Measurements from ENCODE around the gene SGF29.
"Not testable (repeated sequence)": the region's sequence is repeated elsewhere in the genome, so short reads cannot be mapped to it uniquely, and the experiment has no call there.

SGF29 gene

DNA sequence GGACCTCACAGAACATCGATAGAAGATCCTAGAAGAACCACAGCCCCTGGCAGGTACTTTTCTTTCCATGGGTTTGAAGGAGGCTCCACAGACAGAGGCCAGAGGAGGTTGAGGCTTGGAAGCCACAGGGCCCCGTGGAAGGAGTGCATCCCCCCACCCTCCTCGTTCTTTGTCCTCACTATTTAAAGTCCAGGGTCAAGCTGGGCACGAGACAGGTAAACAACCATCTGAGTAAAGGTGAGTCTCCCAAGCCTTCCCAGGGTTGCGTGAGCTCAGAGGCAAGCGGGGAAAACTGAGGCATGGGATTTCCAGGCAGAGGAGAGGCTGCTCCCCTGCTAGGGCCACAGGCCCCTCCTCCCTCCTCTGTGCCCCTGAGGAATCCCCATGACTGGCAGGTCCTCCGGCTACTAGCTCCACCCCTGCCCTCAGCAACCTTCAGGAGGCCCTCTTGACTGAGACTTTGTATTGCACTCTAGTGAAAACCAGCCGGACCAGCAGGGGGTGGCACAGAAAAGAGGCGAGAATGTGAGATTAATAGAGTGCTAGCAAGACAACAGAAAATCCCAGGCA, 44.1 kb downstream of the SGF29 start:
- DNase-seq = no peak

DNA sequence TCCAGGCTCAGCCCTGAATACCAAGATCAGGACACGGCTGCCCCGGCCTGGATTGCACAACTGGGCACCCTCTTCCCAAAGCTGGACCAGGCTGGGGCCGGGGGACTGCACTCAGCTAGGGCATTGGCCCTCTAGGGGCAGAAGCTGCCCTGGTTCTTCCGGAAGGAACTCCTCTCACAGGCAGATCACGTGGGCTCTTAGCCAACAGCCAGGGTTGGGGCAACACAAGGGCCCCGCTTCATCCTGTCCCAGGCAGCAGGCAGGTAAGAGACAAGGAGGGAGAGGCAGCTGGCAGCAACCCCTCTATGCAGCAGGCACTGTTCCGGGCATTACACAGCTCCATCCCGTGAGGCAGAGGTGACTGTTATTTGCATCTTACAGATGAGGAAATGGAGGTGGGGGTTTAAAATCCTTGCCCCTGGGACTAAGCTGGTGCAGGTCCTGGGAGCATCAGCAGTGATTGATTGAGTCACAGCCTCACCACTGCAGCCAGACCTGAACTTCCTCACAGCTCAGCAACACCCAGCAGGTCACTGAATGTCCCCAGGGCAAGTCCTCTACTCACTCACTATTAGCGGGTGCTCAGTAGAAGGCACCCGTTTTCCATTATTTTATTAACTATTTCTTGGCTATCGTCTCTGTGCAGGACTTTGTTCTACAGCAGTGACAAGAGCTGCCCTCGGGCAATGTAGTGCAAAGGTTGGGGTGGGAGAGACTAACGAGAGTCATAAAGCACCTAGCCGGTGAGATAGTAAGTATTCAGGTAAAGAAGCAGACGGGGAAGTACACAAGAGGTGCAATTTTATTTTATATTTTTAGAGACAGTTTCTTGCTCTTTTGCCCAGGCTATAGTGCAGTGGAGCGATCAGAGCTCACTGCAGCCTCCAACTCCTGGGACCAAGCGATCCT, 45.9 kb downstream of the SGF29 start:
- not testable (repeated sequence) for DNase-seq

DNA sequence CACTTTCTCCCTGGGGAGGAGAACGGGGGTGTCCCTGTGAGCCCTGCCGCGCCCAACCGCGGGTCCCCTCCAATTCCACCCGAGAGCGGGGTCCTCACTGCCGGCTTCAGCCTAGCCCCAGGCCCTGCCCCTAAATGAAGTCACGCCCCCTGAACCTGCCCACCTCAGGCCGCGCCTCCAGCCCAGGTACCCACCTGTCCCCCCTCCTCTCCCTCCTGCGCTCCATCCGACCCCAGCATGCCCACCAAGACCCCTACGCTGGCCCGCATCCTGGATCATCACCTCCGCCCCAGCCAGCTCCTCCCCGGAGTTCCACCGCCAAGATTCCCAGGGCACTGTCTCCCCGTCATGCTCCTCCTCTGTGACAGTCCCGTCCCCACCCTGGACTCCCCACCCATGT, 47.2 kb downstream of the SGF29 start:
- DNase-seq = not testable (repeated sequence)

DNA sequence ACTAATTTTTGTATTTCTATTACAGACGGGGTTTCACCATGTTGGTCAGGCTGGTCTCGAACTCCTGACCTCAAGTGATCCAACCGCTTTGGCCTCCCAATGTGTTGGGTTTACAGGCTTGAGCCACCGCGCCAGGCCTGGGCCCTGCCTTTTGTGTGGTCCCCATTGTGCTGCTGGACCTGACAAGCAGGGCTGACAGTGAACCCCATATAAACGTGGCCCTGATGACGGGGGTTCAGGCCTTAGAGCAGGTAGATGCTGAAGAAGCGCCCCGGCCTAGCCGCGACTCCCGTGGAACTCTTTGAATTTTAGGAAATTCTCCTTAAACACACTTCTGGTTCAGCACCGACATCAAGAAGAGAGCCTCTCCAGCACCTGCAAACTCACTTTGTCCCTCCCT, 47.9 kb downstream of the SGF29 start:
- DNase-seq = not testable (repeated sequence)

DNA sequence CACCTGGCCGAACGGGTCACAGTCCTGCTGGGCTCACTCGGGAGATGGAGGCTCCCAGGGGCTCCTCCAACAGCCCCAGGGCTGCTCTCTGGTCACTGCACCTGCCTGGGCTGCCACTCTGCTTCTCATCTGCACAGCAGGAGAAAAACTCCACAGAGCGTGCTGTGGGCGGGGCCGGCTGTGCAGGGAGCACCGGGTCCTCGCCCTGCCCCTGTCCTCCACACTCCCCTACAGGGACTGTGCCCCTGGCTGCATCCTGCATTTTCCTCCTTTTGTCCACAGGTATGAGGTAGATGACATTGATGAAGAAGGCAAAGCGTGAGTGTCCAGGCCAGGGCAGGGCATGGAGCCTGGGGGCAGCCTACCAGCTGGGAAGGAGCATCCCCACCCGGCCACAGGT, 48.3 kb downstream of the SGF29 start:
- not testable (repeated sequence) for DNase-seq

DNA sequence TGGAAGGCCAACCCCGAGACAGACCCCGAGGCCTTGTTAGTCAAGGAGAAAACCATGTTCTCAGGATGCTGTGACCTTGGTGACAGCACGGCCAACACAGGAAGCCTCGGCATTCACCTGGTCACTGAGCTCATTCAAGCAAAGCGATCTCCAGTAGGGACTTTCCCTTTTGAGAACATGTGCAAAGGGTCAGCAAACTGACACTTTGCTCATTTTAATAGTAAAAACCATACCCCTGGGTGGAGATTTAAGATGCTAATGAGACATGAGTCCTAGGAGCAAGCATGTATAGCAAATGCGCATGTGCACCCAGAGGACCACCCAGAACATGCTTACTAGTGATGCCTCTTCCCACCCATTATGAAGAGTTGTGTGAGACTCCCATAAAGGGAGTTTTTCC, 48.8 kb downstream of the SGF29 start:
- no peak for DNase-seq

DNA sequence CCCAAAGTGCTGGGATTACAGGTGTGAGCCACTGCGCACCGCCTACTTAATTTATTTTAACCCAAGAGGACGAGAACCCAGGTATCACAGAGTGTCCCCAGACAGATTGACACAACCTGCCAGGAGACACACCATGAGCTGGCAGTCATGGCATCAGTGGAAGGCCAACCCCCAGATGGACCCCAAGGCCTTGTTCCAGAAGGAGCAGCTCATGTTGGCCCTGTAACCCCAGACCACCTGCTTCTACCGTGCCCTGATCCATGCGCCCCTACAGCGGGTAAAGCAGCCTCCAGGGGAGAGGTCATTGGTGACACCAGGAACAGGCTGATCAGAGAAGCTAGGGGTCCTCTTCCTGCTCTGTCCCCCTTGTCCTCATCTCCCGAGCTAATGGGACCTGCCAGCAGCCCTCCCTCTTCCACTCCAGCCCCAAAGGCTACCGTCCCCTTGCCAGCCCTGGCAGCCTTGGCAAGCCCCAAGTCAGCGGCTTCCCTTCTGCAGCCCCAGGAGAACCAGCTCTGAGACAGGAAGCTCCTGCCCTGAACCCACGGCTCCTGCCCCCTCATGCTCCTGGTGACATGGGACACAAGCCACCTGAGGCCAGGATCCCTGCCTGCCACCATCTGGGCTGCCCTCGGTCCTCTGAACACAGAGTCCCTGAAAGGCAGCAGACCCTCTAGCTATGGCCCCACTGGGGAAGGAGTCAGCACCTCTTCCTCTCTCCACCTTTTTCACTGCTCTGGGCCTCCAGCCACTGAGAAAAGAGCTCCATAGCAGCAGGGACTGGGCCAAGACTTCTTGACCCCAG, 49.9 kb downstream of the SGF29 start:
- no peak for DNase-seq

DNA sequence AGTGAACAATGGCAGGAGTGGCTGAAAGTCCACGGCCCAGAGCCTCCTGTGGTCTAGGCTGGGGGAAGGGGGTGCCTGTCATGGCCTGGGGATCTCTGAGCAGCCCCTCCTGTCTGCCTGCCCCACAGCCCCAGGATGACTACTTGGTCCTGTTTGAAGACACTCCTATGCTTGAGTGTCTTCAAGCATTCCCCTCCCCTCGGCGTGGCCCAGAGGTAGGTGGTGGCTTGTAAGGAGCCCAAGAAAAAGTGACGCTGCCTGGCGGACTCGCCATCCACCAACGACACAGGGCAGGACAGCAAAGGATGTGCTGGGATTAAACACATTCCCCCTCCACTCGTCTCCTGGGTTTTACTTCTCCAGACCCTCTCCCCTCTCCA, 50.5 kb downstream of the SGF29 start:
- DNase-seq = no peak

DNA sequence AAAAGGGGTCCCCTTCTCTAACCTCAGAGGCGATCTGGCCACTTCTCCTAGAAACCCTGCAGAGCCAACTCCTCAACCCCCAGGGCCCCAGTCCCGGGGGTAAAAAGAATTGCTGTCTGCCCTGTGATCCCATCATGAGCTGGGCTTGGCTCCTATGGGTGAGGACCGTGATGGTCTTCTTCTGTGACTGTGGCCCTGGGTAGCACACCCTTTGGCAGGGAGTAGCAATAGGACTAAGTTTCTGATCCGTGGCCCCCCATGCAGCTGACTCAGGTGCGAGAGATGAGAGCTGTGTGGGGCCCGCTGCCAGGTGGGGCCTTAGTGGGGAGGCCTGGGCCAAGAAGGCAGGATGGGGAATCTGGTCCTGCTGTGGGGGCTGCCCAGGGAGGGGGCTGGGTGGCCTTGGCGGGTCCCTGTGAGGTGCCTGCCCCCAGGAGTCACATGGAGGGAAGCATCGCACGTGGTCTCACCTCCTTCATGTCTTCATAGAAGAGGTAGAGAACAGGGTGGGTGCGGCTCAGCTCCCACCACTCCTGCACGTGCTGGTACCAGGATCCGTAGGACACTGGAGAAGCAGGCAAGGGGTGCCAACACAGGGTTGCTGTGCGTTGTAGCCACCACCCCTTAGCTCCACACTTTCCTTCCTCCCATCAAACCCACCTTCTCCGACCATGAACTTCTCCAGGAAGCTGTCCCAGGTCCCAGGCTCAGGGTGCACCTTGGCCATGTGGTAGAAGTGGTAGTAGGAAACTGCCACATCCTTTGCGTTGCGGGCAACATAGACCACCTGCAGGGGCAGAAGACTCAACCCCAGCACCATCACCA, 52.8 kb downstream of the SGF29 start:
- DNase-seq = no peak

DNA sequence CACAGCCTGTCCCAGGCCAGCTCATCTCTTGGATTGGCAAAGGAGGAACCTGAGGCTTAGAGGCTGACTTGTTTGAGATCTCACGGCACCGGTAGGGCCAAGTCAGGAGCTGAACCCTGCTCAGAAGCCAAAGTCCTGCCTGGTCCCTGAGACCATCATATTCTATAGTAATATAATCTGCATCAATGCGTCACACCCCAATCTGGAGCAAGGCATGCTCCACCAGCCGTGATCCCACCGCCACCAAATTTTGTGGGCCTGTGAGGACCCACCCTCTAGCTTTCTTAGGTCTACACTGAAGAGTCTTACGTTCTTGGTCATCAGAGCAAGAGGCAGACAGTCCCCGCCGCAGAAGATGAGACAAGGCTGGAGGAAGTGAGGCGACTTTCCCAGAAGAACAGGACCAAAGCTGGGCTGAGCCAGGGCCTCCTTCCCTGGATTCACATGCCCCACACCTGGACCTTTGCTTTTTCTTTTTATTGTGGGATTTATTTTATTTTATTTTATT, 53.5 kb downstream of the SGF29 start:
- no peak for DNase-seq

DNA sequence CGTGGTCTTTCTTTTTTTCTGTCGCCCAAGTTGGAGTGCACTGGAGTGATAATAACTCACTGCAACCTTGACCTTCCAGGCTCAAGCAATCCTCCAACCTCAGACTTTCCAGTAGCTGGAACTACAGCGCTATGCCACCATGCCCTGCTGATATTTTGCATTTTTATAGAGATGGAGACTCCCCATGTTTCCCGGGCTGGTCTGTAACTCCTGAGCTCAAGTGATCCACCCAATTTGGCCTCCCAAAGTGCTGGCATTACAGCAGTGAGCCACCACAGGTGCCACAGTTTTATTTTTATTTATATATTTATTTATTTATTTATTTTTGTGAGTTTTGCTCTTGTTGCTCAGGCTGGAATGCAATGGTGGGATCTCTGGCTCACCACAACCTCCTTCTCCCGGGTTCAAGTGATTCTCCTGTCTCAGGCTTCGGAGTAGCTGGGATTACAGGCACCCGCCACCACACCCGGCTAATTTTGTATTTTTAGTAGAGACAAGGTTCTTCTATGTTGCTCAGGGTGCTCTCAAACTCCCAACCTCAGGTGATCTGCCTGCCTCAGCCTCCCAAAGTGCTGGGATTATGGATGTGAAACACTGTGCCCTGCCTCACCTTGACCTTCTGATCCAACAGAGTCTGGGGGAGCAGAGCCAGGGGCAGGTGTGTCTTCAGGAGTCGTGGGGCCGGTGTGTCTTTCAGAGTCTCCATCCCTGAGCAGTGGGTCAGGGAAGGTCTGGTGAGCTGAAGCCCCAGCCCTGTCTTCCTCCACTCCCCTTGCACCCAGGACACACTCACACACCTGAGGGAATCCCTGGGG, 54.2 kb downstream of the SGF29 start:
- not testable (repeated sequence) for DNase-seq

DNA sequence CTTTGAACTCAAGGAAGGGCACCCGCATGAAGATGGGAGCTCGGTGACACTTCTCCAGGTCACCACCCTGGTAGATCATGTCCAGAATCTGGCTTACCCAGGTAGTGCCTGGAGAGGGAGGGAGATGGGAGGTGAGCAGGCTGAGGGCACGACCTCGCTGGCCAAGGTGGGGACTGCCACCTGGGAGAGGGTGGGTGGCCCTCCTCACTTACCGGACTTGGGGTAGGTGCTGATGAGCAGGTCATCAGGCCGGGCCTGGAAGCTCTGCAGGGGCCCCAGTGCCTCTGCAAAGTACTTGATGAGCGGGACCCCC, 54.7 kb downstream of the SGF29 start:
- DNase-seq = not testable (repeated sequence)

DNA sequence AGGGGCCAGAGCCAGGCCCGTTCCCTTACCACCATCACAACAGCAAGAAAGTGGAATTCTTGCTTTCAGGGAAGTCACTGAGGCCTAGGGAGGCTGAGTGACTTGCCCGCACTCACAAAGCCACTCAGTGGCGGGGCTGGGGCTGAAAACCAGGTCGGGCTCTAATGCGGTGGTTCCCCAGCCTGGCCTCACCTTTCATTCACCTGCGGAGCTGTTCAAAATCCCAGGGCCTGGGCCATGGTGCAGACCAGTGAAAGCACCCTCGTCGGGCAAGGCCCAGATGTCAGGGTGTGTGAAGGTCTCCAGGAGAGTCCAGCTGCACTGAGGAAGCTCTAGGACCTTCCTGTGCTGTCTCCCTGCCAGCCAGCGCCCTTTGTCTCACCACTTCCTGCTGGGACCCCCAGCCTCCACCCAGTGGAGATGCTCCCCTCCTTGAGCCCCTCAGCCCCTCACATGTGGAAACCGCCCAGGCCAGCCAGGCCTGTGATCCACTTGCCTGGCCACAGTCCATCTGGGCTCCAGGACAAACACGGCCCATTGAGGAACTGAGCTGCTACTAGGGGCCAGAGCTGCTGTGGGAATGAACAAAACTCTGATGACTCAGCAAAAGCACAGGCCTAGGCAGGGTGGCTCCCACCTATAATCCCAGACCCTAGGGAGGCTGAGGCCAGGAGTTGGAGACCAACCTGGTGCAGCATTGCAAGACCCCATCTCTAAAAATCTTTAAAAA, 55.3 kb downstream of the SGF29 start:
- not testable (repeated sequence) for DNase-seq

DNA sequence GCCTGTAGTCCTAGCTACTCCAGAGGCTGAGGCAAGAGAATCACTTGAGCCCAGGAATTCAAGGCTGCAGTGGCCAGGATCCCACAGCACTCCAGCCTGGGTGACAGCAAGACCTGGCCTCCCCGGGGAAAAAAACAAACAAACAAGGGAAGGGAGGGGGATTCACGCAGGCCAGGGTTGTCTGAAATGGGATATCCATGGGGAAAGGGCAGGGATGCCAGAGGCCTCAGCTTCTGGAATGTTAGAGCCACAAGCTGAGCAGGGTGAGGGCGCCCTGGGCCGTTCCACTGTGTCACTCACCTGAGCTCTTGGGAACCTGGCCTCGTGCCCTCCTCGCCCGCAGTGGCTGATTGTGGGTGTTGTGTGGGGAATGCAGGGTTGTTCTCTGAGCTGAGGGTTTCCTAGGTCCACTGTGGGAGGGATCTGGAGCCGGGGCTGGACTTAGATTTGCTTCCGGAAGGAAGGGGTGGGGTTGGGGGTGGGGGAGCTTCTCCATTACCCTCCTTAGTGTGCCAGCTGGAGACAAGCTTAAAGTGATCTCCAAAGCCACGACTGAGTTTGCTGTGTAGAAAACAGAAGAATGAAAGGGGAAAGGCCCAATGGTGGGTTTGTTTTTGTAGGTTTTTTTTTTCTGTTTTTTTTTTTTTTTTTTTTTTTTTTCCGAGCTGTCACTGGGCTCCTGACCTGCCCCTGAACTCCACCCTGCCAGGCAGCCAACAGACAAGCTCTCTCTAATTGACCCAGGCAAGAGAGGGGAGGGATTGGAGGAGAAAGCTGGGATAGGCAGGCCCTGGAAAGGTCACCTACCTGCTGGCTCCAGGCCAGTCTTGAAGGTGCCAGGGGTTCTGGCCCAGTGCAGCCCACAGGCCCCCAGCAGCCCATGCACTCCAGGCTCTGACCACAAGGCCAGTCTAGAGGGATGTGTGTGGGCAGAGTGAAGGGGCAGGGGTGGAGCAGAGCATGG, 56.2 kb downstream of the SGF29 start, which contains the start of gene SULT1A1:
TSS of gene SULT1A1 (minus strand) at position 414 of the 964 bp plus-strand sequence. CDS start 1,189 bp downstream, outside the sequence.
- DNase-seq = no peak

DNA sequence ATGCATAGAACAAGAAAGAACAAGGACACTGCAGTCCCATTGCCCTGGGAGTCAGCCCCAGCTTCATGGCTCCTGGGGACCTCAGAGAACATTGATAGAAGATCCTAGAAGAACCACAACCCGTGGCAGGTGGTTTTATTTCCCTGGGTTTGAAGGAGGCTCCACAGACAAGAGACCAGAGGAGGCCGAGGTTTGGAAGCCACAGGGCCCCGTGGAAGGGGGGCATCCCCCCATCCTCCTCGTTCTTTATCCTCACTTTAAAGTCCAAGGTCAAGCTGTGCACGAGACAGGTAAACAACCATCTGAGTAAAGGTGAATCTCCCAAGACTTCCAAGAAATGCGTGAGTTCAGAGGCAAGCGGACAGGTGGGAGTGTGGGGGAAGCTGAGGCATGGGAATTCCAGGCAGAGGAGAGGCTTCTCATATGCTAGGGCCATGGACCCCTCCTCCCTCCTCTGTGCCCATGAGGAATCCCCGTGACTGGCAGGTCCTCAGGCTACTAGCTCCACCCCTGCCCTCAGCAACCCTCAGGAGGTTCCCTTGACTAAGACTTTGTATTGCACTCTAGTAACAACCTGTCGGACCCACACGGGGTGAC, 57.0 kb downstream of the SGF29 start:
- DNase-seq = no peak

DNA sequence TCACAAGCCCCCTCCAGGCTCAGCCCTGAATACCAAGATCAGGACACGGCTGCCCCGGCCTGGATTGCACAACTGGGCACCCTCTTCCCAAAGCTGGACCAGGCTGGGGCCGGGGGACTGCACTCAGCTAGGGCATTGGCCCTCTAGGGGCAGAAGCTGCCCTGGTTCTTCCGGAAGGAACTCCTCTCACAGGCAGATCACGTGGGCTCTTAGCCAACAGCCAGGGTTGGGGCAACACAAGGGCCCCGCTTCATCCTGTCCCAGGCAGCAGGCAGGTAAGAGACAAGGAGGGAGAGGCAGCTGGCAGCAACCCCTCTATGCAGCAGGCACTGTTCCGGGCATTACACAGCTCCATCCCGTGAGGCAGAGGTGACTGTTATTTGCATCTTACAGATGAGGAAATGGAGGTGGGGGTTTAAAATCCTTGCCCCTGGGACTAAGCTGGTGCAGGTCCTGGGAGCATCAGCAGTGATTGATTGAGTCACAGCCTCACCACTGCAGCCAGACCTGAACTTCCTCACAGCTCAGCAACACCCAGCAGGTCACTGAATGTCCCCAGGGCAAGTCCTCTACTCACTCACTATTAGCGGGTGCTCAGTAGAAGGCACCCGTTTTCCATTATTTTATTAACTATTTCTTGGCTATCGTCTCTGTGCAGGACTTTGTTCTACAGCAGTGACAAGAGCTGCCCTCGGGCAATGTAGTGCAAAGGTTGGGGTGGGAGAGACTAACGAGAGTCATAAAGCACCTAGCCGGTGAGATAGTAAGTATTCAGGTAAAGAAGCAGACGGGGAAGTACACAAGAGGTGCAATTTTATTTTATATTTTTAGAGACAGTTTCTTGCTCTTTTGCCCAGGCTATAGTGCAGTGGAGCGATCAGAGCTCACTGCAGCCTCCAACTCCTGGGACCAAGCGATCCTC, 58.9 kb downstream of the SGF29 start:
- not testable (repeated sequence) for DNase-seq

DNA sequence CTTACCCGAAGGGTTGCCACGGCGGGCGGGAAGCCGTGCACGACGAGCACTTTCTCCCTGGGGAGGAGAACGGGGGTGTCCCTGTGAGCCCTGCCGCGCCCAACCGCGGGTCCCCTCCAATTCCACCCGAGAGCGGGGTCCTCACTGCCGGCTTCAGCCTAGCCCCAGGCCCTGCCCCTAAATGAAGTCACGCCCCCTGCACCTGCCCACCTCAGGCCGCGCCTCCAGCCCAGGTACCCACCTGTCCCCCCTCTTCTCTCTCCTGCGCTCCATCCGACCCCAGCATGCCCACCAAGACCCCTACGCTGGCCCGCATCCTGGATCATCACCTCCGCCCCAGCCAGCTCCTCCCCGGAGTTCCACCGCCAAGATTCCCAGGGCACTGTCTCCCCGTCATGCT, 60.2 kb downstream of the SGF29 start:
- DNase-seq = not testable (repeated sequence)

DNA sequence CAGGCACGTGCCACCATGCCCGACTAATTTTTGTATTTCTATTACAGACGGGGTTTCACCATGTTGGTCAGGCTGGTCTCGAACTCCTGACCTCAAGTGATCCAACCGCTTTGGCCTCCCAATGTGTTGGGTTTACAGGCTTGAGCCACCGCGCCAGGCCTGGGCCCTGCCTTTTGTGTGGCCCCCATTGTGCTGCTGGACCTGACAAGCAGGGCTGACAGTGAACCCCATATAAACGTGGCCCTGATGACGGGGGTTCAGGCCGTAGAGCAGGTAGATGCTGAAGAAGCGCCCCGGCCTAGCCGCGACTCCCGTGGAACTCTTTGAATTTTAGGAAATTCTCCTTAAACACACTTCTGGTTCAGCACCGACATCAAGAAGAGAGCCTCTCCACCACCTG, 60.8 kb downstream of the SGF29 start:
- DNase-seq = not testable (repeated sequence)
